DMS 273 treated with DMSO at 0.1 percent for 48 hours (cell line): ENCODE measurements around the gene MYORG.
"Not testable (repeated sequence)": the region's sequence is repeated elsewhere in the genome, so short reads cannot be mapped to it uniquely, and the experiment has no call there.

Source experiments
- DNase-seq: peaks from one replicate; lab custom pipeline; 2025; lab: John Stamatoyannopoulos, UW

The MYORG gene

GRCh38 chr9:34368796-34369195 is 7.9 kb downstream of the MYORG start:
- DNase-seq = not testable (repeated sequence)

DNA sequence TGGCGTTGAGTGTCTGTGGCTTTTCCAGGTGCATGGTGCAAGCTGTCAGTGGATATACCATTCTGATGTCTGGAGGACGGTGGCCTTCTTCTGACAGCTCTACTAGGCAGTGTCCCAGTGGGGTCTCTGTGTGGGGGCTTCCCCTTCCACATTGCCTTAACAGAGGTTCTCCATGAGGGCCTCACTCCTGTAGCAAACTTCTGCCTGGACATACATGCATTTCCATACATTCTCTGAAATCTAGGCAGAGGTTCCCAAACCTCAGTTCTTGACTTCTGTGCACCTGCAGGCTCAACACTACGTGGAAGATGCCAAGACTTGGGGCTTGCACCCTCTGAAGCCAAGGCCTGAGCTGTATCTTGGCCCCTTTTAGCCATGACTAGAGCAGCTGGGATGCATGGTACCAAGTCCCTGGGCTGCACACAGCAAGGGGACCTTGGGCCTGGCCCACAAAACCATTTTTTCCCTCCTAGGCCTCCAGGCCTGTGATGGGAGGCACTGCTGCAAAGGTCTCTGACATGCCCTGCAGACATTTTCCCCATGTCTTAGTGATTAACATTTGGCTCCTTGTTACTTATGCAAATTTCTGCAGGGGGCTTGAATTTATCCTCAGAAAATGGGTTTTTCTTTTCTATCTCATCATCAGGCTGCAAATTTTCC is 8.8 kb downstream of the MYORG start:
- DNase-seq = not testable (repeated sequence)

DNA sequence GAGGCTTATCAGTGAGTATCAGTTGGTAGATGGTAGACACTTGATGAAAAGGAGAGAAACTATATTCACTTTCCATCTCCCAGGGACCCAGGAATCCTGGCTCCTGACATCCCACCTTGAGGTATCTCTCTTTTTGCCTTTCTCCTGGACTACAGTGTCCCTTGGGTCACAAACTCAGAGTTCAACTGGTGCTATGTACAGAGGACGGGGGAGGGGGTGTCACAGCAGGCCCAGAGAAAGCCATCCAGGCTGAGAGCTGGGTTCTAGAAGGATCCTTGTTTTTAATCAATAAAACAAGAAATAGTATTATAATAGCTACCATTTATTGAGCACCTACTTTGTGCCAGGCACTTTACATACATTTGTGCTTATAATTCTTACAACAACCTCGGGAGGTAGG is 10.3 kb downstream of the MYORG start:
- DNase-seq = no peak

- DNase-seq = no peak
Measured at GRCh38 chr9:34365282-34365681, 11.4 kb downstream of the MYORG start.

- DNase-seq = no peak
Measured at GRCh38 chr9:34363619-34364351, 12.9 kb downstream of the MYORG start.

DNA sequence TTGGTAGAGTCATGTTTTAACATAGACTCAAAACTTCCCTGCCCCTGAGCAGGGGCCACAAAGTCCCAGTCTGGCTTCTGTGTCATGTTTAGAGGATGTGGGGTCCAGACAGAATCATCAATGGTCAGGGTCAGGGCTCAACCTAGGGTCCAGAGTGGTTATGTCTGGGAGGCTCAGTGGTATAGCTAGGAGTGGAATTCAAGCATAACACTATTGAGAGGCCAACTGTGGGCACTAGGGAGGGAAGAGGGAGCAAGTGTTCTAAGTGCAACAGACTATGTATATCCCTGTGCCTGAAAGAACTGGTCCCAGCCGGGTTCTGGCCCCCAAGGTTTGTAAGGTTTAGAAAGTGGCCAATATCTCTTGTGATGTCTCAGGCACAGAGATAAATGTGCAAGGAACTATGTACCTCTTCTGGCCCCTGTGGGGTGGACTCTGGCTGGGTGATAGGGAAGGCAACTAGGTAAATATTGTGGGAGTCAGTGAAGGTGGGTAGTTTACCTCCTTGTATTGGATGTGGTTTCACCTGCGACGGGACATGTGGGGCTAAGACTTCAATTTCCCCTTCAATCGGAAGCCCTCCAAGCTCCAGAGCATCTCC is 14.0 kb downstream of the MYORG start:
- no peak for DNase-seq

GRCh38 chr9:34352957-34353356 is 23.7 kb downstream of the MYORG start:
- not testable (repeated sequence) for DNase-seq

GRCh38 chr9:34352122-34352652 is 24.5 kb downstream of the MYORG start:
- not testable (repeated sequence) for DNase-seq

DNA sequence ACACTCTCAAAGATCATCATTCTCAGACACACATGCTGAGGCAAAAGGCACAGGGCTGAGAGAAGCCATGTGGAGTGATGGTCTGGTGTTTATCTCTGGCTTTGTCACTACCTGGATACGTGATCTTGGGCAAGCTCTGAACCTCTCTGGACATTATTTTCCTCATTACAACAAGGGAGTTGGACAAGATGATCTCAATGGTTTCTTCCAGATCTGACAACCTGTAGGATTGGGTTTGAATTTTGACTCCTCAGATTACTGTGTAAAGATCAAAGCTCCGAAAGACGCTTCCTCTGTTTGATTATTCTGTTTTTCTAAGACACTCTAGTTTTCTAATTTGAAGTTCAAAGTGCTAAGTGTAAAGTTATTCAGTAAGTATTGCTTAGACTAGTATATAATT is 27.4 kb downstream of the MYORG start:
- DNase-seq = no peak

DNA sequence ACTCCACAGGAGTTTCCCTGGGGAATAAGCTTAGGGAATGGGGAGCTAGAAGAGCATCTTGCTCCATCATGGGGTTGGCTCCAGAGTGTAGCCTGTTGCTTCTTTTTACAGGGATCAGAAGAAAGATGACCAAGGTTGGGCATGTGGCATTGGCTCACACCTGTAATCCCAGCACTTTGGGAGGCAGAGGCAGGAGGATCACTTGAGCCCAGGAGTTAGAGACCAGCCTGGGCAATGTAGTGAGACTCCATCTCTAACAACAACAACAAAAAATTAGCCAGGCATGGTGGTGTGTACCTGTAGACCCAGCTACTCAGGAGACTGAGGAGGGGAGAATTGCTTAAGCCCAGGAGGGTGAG is 28.9 kb downstream of the MYORG start:
- no peak for DNase-seq

- DNase-seq = no peak
Measured at GRCh38 chr9:34346873-34347799, 29.6 kb downstream of the MYORG start.

DNA sequence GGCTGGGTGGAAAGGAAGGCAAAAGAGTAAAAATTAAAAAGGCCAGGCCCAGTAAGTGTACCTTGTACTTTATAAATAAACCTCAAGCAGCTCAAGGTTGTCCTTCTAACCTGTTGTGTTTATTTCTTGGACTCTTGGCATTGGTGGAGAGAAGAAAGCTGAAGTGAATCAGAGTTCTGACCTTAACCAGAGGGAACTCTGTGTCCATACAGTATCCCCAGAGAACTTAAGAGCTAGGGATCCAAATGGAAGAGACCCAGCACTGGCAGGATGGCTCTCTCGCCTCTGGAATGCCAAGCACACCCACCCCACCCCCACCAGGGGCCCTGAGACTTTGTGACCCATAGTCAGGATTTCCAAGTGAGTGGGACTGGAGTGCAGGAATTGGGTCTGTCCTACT is 33.1 kb downstream of the MYORG start:
- no peak for DNase-seq

- DNase-seq = no peak
Measured at GRCh38 chr9:34343090-34343489, 33.6 kb downstream of the MYORG start.

- no peak for DNase-seq
Measured at GRCh38 chr9:34341659-34342295, 34.9 kb downstream of the MYORG start.

DNA sequence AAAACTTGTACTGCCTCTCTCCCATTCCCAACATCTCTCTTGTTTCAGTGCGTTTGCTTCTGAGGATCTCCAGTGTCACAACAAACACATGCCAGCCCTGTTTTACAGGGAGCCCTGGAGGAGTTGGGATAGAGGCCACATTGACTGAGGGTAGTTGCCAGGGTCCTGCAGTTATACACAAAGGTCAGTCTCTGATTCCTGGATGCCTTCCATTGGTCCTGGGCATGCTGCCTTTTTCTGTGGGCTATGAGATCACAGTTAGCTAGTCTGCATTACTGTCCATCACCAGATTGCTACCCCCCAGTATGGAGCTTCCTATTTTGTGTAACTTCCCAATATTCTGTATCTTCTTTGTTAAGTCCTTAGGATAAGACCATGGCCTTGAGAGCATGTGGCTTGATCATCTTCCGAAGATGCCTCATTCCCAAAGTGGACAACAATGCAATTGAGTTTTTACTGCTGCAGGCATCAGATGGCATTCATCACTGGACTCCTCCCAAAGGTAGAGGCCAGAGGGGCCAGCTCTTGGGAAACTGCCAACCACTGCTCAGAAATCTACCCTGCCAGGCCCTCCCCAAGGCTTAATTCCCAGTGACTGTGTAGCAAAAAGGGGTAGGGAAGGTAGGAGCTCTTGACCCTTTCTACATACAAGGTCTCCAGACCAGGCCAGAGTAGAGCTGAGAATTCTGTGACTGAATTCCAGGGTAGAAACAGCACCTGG is 37.9 kb downstream of the MYORG start:
- DNase-seq = no peak

DNA sequence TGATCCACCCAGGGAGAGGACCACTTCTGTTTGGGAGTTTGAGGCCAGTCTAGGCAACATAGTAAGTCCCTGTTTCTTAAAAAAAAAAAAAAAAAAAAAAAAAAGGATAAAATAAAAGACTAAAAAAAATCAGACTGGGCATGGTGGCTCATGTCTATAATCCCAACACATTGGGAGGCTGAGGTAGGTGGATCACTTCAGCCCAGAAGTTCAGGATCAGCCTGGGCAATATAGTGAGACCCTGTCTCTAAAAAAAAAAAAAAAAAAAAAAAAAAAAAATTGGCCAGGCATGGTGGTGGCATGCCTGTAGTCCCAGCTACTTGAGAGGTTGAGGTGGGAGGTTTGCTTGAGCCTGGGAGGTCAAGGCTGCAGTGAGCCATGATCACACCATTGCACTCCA is 38.6 kb downstream of the MYORG start:
- DNase-seq = not testable (repeated sequence)

DNA sequence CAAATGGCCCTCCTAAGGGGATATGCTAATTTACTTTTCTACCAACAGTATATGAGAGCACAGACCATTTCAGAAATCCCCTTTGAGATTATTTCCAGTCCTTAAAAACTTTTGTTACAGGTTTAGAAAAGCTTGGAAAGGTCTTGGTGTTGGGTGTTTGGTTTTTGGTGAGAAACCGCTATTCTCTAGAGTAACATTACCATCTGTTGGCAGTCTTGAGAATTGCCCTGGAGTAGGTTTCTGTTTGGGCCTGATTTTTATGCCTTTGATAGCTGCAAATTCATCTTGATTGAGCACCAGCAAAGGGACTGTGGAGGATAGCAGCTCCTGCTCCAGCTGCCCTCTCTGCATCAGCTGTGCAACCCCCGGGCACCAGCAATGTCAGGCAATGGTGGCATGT is 39.3 kb downstream of the MYORG start:
- DNase-seq = no peak

DNA sequence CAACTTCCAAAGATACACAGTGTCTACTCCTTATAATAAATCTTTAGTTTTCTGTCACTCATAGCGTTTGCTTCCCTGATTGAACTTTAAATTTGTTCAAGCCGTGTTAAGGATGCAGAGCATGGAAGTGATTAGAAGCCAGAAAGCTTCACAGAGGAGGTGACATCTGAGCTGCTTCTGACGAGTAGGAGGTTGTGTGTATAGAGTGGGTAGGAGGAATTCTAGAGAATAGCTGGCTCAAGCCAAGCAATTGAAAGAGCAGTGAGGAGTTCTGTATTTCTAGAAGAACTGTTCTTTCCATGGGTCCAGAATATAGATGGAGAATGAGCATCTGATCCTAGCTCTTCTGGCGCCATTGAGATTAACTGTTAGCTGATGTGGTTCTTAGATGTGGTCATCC is 41.3 kb downstream of the MYORG start:
- no peak for DNase-seq

DNA sequence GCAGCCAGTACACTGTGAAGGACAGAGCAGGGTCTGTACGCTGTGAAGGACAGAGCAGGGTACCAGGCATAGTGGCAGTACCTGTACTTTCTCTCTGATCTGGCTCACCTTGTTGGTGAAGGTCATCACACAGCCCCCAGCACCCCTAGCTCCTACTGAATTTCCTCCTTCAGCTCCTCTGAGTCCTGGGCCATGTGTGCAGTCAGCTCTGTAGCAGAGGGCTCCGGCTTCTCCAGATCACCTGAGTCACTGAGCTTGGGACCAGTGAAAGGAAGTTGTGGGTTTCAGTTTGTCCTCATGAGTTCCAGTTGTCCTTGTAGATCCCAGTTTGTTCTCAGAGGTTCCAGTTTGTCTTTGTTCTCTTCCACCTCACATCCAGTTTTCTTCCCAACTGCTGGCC is 41.8 kb downstream of the MYORG start:
- DNase-seq = no peak

DNA sequence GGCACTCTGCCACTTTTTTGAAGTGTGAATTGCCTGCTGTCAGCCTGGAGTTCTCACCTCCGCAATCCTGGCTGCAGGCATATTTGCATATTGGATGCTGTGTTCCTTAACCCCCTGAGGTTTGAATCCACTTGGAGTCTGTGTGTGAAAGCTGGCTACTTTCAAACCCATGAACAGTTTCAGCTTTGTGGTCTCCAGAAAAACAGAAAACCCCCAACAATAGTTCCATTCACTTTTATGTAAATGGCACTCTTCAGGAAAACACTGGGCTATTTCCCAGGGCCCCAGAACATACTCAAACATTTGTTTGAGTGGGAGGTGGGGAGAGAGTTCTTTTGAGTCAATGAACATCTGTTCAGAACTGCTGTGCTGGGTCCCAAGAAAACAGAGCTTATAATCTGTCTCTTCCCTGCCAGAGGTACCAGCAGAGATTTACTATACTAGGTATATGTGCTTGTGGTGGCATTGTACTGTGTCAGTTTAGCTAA is 42.3 kb downstream of the MYORG start:
- no peak for DNase-seq

DNA sequence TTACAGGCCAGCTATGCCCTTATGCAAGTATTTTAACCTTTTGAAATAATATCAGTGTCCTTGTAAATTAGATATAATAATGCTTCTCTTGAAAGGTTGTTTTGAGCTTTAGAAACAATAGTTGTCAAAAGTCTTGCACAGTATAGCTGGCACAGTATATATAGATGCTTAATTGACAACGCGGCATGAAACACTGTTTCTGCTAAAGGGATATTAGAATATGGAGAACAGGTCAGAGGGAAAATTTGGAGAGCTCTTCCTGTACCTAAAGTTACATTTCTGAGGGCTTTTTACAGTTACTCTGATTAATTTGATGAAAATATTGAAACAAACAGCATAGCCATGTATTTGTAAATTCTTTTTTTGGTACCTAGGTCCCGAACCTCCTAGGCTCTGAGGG is 42.9 kb downstream of the MYORG start:
- DNase-seq = no peak
